ENCODE measurements around the gene EPS15. TPM values are rescaled to one million over a fixed set of nuclear protein-coding genes. Genes with fewer than 3 reads are reported as not detected.

Gene EPS15
- polyA plus RNA-seq, 1 of the 3 experiments (the other 2 are of a cell fraction) = 17.0 TPM

- no peak for TF ChIP-seq FOXJ3 (CRISPR knock-in tag; IDR thresholded peaks at IDR 0.05)
Observed at GRCh38 chr1:51425955-51426354, 93.1 kb downstream of the EPS15 start (continued).

- TF ChIP-seq PBX3 (IDR thresholded peaks at IDR 0.05) (no peak), FOXM1 (IDR thresholded peaks at IDR 0.05; ENCODE audit: low read depth) (no peak), EZH2phosphoT487 (IDR thresholded peaks at IDR 0.05; ENCODE audit: borderline replicate concordance, low read depth) (no peak), MAX (IDR thresholded peaks at IDR 0.05; ENCODE audit: low read depth) (no peak), NFIC (IDR thresholded peaks at IDR 0.05; ENCODE audit: borderline replicate concordance) (no peak), POLR2AphosphoS5 (IDR thresholded peaks at IDR 0.05; ENCODE audit: low read depth, low read length) (no peak), GABPA (IDR thresholded peaks at IDR 0.05; ENCODE audit: low read depth) (no peak), SIN3A (IDR thresholded peaks at IDR 0.05; ENCODE audit: borderline replicate concordance, low read depth, low read length) (no peak), ELF1 (IDR thresholded peaks at IDR 0.05) (no peak), RAD21 (IDR thresholded peaks at IDR 0.05; ENCODE audit: low read length) (no peak), MEF2A (IDR thresholded peaks at IDR 0.05; ENCODE audit: borderline replicate concordance, low read depth) (no peak), CTCF (IDR thresholded peaks at IDR 0.05) (no peak), IRF3 (IDR thresholded peaks at IDR 0.05; ENCODE audit: low read depth, low read length) (no peak), SMC3 (IDR thresholded peaks at IDR 0.05; ENCODE audit: low read depth, low read length) (no peak), CHD2 (IDR thresholded peaks at IDR 0.05; ENCODE audit: low read length, partially characterized antibody) (no peak), RFX5 (IDR thresholded peaks at IDR 0.05; ENCODE audit: low read length) (no peak), REST (IDR thresholded peaks at IDR 0.05; ENCODE audit: low read depth, low read length) (no peak)
- 93% methylated on average over 1 of the region's 1 CpG for WGBS (ENCODE audit: low lambda C conversion rate)
- Histone ChIP-seq H3K79me2 (ENCODE audit: insufficient read depth) (no peaks in the 10 kb centered on the region; the same call in 1 of the 2 replicates), H3K4me1 (ENCODE audit: control insufficient read depth in 1 of 2, insufficient read depth in 2 of 2, low read depth in 1 of 2, low read length in 1 of 2) (peaks cover 2 to 19% of the 10 kb centered on the region in 2 experiments; a peak in 2 of 4 replicates), H3K4me3 (ENCODE audit: low read depth in 2 of 2, low read length in 1 of 2) (no peak overlapping the region), H2AFZ (ENCODE audit: low read depth) (no peak overlapping the region), H4K20me1 (ENCODE audit: insufficient read depth) (no peaks in the 10 kb centered on the region), H3K9me3 (no peaks in the 10 kb centered on the region), H3K36me3 (replicated peaks in 1 of 2; ENCODE audit: control insufficient read depth in 1 of 2, insufficient read depth in 2 of 2, low read length in 1 of 2) (peaks cover 12 to 62% of the 10 kb centered on the region in 2 experiments), H3F3A (replicated peaks; ENCODE audit: insufficient read depth) (peaks cover 8% of the 10 kb centered on the region), H3K4me2 (no peak overlapping the region), H3K27me3 (ENCODE audit: insufficient read depth) (no peaks in the 10 kb centered on the region), H3K27ac (ENCODE audit: low read depth in 2 of 2, low read length in 1 of 2) (no peak overlapping the region), H3K9ac (no peak overlapping the region), H3K9me2 (no peaks in the 10 kb centered on the region)
- CTCF ChIA-PET = interaction anchor here (0.6 to 1.4 kb wide), 2 partner anchors 17 to 21 kb away, joined by 3 to 7 read pairs; no protein-coding TSS in a partner anchor
- DNase-seq = no peak
- POLR2A ChIA-PET = no interaction called here
Observed at GRCh38 chr1:51425273-51425672, 93.8 kb downstream of the EPS15 start.

Measured in SK-N-SH (cell line).